Lung (tissue), 12 donors: ENCODE data around the gene ZNF813. TPM values are rescaled to one million over a fixed set of nuclear protein-coding genes. Genes with fewer than 3 reads are reported as not detected.
"Not testable (repeated sequence)": the region's sequence is repeated elsewhere in the genome, so short reads cannot be mapped to it uniquely, and the experiment has no call there.

Source experiments
- ATAC-seq: fragments of 200-7000 bp; cut with Tn5 transposase; one replicate; pipeline ENCODE4 v1.9.1; 2020; ENCODE audit warnings: moderate number of reproducible peaks; ENCODE audit not compliant: insufficient read depth, low FRiP score
- DNase-seq, 3 donors: peaks; one replicate each; pipeline ENCODE4 v3.0.0-alpha.2; 2013 to 2017
- H3K27ac ChIP-seq, 2 donors: one replicate each; pipeline ENCODE4 v1.5.1; 2013; ENCODE audit warnings: mild to moderate bottlenecking in 2 of 2, moderate library complexity in 2 of 2, control low read depth in 1 of 2, inconsistent platforms in 1 of 2, low read depth in 1 of 2, low read length in 1 of 2
- H3K27me3 ChIP-seq, 3 donors: one replicate each; pipeline ENCODE4 v1.5.1; 2013; ENCODE audit warnings: low read length in 2 of 3; ENCODE audit not compliant: control insufficient read depth in 3 of 3, insufficient read depth in 3 of 3
- H3K36me3 ChIP-seq, 4 donors: one replicate each; pipeline ENCODE4 v1.5.1; 2013; ENCODE audit warnings: low read length in 4 of 4, mild to moderate bottlenecking in 1 of 4, moderate library complexity in 1 of 4; ENCODE audit not compliant: control insufficient read depth in 4 of 4, insufficient read depth in 4 of 4
- H3K4me1 ChIP-seq, 5 donors: one replicate each; pipeline ENCODE4 v1.5.1; 2013; ENCODE audit warnings: low read length in 5 of 5, mild to moderate bottlenecking in 2 of 5, moderate library complexity in 1 of 5; ENCODE audit not compliant: control insufficient read depth in 5 of 5, insufficient read depth in 5 of 5
- H3K4me3 ChIP-seq: one replicate; pipeline ENCODE4 v1.5.1; 2013; ENCODE audit warnings: mild to moderate bottlenecking, control low read depth, moderate library complexity
- H3K9ac ChIP-seq, 2 donors: one replicate each; pipeline ENCODE4 v1.5.1; 2013; ENCODE audit warnings: low read length in 2 of 2, control low read depth in 1 of 2; ENCODE audit not compliant: insufficient read depth in 1 of 2
- H3K9me3 ChIP-seq, 4 donors: one replicate each; pipeline ENCODE4 v1.5.1; 2013; ENCODE audit warnings: low read length in 3 of 4, mild to moderate bottlenecking in 1 of 4, moderate library complexity in 1 of 4; ENCODE audit not compliant: control insufficient read depth in 4 of 4, insufficient read depth in 3 of 4
- CTCF ChIP-seq: IDR thresholded peaks from 2 replicates; pipeline ENCODE4 v1.5.1; 2012; ENCODE audit warnings: mild to moderate bottlenecking; ENCODE audit errors: control extremely low read depth, extremely low read depth
- WGBS, 2 donors: extraction: QIAGEN DNeasy Blood & Tissue Kit; methylation state at CpG; one replicate each; pipeline ENCODE4 v1.1.7; 2013; 5-methylcytosine and 5-hydroxymethylcytosine counted together
- polyA plus RNA-seq, 2 donors: library from polyadenylated mRNA; stranded (reverse); fragments of 200-250 nt; gene quantifications; one replicate each; pipeline ENCODE4 v1.2.1, GENCODE V29; 2013
- total RNA-seq, 2 donors: library from RNA; depleted of rRNA in 1 of 2; stranded (reverse); fragments of >200 nt in 1 of 2; gene quantifications; one replicate each; pipeline ENCODE4 v1.2.1, GENCODE V29; 2014 to 2021
- donor health status: control.
- donor health status: control.
- donor health status: Bipolar disorder and iron deficiency.
- donor health status: healthy.
- donor health status: DM: yes; HTN: yes; CAD: no.

Gene ZNF813
- total and polyA plus RNA-seq, 4 donors, result 1.2 to 5.3 (median 2.0) TPM

- 97 to 98% methylated on average over 2 of the region's 2 CpGs for WGBS, 2 donors
- not testable (repeated sequence) for H3K9ac ChIP-seq, H3K27ac ChIP-seq, H3K4me1 ChIP-seq, H3K27me3 ChIP-seq, ATAC-seq, DNase-seq, H3K4me3 ChIP-seq
- Histone ChIP-seq H3K9me3 (peaks cover 0 to 44% (median 7%) of the 10 kb centered on the region in 4 donors), H3K36me3 (peaks cover 9 to 21% (median 16%) of the 10 kb centered on the region in 4 donors)
Observed at GRCh38 chr19:53483751-53484150, 16.2 kb downstream of the ZNF813 start.

GRCh38 chr19:53485046-53486004 lies 17.8 kb downstream of the ZNF813 start:
- Histone ChIP-seq H3K9me3 (peaks cover 1 to 40% (median 5%) of the 10 kb centered on the region in 4 donors), H3K27me3 (no peaks in the 10 kb centered on the region), H3K36me3 (peaks cover 10 to 24% (median 15%) of the 10 kb centered on the region in 4 donors), H3K4me3 (no peak overlapping the region), H3K9ac (no peak overlapping the region), H3K27ac (no peak overlapping the region), H3K4me1 (no peaks in the 10 kb centered on the region)
- ATAC-seq, result no peak
- whole genome bisulfite sequencing, 2 donors, result 81 to 91% methylated on average over 8 of the region's 8 CpGs
- DNase-seq, result no peak
- no peak for TF ChIP-seq CTCF

GRCh38 chr19:53492153-53492552 lies 24.6 kb downstream of the ZNF813 start:
- H3K9ac ChIP-seq, result no peak overlapping the region
- peaks cover 0 to 1% (median 0%) of the 10 kb centered on the region in 5 donors for H3K4me1 ChIP-seq
- WGBS, 2 donors, result 97 to 99% methylated on average over 5 of the region's 5 CpGs
- H3K27me3 ChIP-seq, result no peaks in the 10 kb centered on the region
- TF ChIP-seq CTCF, result no peak
- H3K27ac ChIP-seq, result no peak overlapping the region
- ATAC-seq, result no peak
- no peak for DNase-seq
- H3K36me3 ChIP-seq, result peaks cover 11 to 23% (median 22%) of the 10 kb centered on the region in 4 donors
- peaks cover 16 to 26% (median 19%) of the 10 kb centered on the region in 4 donors for H3K9me3 ChIP-seq
- H3K4me3 ChIP-seq, result no peak overlapping the region

- peaks cover 2 to 19% (median 3%) of the 10 kb centered on the region in 4 donors for H3K9me3 ChIP-seq
- not testable (repeated sequence) for H3K9ac ChIP-seq, H3K4me1 ChIP-seq, H3K27me3 ChIP-seq, ATAC-seq, H3K27ac ChIP-seq, H3K36me3 ChIP-seq, H3K4me3 ChIP-seq
- WGBS, 2 donors, result 57 to 59% methylated on average over 11 of the region's 11 CpGs
- peak in 2 of 3 donors; percentile 48 to 60 for DNase-seq
Observed at GRCh38 chr19:53497311-53498023, 29.9 kb downstream of the ZNF813 start.

GRCh38 chr19:53498024-53498395 lies 30.5 kb downstream of the ZNF813 start:
- DNase-seq, H3K27ac ChIP-seq, H3K27me3 ChIP-seq, H3K4me3 ChIP-seq, H3K4me1 ChIP-seq, H3K36me3 ChIP-seq, ATAC-seq, H3K9ac ChIP-seq: not testable (repeated sequence)
- peaks cover 0 to 17% (median 1%) of the 10 kb centered on the region in 4 donors for H3K9me3 ChIP-seq
- 54 to 55% methylated on average over 4 of the region's 4 CpGs for WGBS, 2 donors

- peaks cover 0 to 10% (median 0%) of the 10 kb centered on the region in 5 donors for H3K4me1 ChIP-seq
- H3K27ac ChIP-seq, DNase-seq, H3K9ac ChIP-seq, H3K9me3 ChIP-seq, H3K36me3 ChIP-seq, H3K27me3 ChIP-seq, ATAC-seq, H3K4me3 ChIP-seq: not testable (repeated sequence)
- WGBS, 2 donors, result 40 to 54% methylated on average over 7 of the region's 7 CpGs
Observed at GRCh38 chr19:53503151-53503550, 35.6 kb downstream of the ZNF813 start.
